ENCODE measurements around the gene HCN2. TPM values are rescaled to one million over a fixed set of nuclear protein-coding genes. Genes with fewer than 3 reads are reported as not detected.

HCN2 gene
- total and polyA plus RNA-seq, 9 of the 15 experiments (the other 6 are each of a cell fraction or from before 2014, with no cell fraction given): 0.29 to 4.2 (median 0.82) TPM; not detected in 2

DNA sequence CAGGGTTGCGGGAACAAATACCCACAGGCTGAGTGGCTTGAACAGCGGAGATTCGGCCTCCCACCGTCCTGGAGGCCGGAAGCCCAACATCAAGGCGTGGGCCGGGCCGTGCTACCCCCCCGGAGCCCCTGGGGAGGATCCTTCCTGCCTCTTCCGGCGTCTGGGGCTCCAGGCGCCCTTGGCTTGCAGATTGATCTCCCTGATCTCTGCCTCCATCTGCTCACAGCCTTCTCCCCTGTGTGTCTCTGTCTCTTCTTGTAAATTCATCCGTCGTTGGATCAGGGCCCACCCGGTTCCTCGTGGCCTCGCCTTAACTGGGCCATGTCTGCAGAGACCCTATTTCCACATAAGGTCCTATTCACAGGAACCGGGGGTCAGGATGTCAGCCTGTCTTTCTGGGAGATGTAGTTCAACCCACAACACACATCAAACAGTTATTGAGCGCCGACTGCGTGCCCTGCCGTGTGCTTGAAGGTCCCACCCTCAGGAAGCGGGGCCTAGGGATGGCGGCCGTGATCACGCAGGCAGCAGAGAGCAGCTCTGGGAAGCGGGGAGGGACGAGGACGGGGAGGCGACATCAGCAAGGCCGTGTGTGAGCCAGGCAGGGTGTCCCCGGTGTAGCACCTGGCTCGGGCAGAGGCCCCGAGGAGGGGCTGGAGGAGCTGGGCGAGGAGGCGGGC is 21.3 kb downstream of the HCN2 start (continued):
- no peak for TF ChIP-seq SREBF1 (IDR thresholded peaks at IDR 0.05; ENCODE audit: borderline replicate concordance, low read depth, low read length)
- TF ChIP-seq, protein P1, sequence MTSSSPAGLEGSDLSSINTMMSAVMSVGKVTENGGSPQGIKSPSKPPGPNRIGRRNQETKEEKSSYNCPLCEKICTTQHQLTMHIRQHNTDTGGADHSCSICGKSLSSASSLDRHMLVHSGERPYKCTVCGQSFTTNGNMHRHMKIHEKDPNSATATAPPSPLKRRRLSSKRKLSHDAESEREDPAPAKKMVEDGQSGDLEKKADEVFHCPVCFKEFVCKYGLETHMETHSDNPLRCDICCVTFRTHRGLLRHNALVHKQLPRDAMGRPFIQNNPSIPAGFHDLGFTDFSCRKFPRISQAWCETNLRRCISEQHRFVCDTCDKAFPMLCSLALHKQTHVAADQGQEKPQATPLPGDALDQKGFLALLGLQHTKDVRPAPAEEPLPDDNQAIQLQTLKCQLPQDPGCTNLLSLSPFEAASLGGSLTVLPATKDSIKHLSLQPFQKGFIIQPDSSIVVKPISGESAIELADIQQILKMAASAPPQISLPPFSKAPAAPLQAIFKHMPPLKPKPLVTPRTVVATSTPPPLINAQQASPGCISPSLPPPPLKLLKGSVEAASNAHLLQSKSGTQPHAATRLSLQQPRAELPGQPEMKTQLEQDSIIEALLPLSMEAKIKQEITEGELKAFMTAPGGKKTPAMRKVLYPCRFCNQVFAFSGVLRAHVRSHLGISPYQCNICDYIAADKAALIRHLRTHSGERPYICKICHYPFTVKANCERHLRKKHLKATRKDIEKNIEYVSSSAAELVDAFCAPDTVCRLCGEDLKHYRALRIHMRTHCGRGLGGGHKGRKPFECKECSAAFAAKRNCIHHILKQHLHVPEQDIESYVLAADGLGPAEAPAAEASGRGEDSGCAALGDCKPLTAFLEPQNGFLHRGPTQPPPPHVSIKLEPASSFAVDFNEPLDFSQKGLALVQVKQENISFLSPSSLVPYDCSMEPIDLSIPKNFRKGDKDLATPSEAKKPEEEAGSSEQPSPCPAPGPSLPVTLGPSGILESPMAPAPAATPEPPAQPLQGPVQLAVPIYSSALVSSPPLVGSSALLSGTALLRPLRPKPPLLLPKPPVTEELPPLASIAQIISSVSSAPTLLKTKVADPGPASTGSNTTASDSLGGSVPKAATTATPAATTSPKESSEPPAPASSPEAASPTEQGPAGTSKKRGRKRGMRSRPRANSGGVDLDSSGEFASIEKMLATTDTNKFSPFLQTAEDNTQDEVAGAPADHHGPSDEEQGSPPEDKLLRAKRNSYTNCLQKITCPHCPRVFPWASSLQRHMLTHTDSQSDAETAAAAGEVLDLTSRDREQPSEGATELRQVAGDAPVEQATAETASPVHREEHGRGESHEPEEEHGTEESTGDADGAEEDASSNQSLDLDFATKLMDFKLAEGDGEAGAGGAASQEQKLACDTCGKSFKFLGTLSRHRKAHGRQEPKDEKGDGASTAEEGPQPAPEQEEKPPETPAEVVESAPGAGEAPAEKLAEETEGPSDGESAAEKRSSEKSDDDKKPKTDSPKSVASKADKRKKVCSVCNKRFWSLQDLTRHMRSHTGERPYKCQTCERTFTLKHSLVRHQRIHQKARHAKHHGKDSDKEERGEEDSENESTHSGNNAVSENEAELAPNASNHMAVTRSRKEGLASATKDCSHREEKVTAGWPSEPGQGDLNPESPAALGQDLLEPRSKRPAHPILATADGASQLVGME (CRISPR knock-in tag; IDR thresholded peaks at IDR 0.05): no peak
- TF ChIP-seq ZNF695 (CRISPR knock-in tag; IDR thresholded peaks at IDR 0.05): no peak
- no peak for TF ChIP-seq FOXJ3 (CRISPR knock-in tag; IDR thresholded peaks at IDR 0.05)
- TF ChIP-seq SMAD1 (IDR thresholded peaks at IDR 0.05; ENCODE audit: low read depth, low read length, partially characterized antibody): no peak
- no peak for TF ChIP-seq XRCC3 (IDR thresholded peaks at IDR 0.05)
- TF ChIP-seq U2AF2 (optimal IDR thresholded peaks at IDR 0.05; ENCODE audit: low read depth, low read length): no peak
- TF ChIP-seq, protein P2, sequence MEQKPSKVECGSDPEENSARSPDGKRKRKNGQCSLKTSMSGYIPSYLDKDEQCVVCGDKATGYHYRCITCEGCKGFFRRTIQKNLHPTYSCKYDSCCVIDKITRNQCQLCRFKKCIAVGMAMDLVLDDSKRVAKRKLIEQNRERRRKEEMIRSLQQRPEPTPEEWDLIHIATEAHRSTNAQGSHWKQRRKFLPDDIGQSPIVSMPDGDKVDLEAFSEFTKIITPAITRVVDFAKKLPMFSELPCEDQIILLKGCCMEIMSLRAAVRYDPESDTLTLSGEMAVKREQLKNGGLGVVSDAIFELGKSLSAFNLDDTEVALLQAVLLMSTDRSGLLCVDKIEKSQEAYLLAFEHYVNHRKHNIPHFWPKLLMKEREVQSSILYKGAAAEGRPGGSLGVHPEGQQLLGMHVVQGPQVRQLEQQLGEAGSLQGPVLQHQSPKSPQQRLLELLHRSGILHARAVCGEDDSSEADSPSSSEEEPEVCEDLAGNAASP (IDR thresholded peaks at IDR 0.05): no peak
- no peak for TF ChIP-seq SMARCB1 (IDR thresholded peaks at IDR 0.05; ENCODE audit: insufficient read length, low read depth)
- TF ChIP-seq HDAC1 (IDR thresholded peaks at IDR 0.05): peak in 1 of 2 experiments; percentile 39; a peak in 1 of 4 replicates
- TF ChIP-seq SIX5 (IDR thresholded peaks at IDR 0.05; ENCODE audit: borderline replicate concordance in 1 of 2, insufficient read depth in 1 of 2, low read depth in 1 of 2, low read length in 2 of 2): no peak
- TF ChIP-seq RBFOX2 (IDR thresholded peaks at IDR 0.05; ENCODE audit: low read depth, low read length): peak; percentile 67
- TF ChIP-seq ESRRB (CRISPR knock-in tag; IDR thresholded peaks at IDR 0.05; ENCODE audit: borderline replicate concordance): no peak
- peak; percentile 55 for TF ChIP-seq SMARCA4 (IDR thresholded peaks at IDR 0.05)
- TF ChIP-seq ARHGAP35 (IDR thresholded peaks at IDR 0.05; ENCODE audit: partially characterized antibody): no peak
- peak; percentile 54 for TF ChIP-seq PHF20 (IDR thresholded peaks at IDR 0.05; ENCODE audit: partially characterized antibody)
- TF ChIP-seq RAD21 (CRISPR knock-in tag; conservative IDR thresholded peaks at IDR 0.05 in 1 of 2, IDR thresholded peaks at IDR 0.05 in 1 of 2): no peak
- TF ChIP-seq ZNF146 (CRISPR knock-in tag; IDR thresholded peaks at IDR 0.05; ENCODE audit: unreplicated experiment): no peak
- no peak for TF ChIP-seq SP1 (CRISPR knock-in tag; IDR thresholded peaks at IDR 0.05)
- TF ChIP-seq, protein P3, sequence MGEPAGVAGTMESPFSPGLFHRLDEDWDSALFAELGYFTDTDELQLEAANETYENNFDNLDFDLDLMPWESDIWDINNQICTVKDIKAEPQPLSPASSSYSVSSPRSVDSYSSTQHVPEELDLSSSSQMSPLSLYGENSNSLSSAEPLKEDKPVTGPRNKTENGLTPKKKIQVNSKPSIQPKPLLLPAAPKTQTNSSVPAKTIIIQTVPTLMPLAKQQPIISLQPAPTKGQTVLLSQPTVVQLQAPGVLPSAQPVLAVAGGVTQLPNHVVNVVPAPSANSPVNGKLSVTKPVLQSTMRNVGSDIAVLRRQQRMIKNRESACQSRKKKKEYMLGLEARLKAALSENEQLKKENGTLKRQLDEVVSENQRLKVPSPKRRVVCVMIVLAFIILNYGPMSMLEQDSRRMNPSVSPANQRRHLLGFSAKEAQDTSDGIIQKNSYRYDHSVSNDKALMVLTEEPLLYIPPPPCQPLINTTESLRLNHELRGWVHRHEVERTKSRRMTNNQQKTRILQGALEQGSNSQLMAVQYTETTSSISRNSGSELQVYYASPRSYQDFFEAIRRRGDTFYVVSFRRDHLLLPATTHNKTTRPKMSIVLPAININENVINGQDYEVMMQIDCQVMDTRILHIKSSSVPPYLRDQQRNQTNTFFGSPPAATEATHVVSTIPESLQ (CRISPR knock-in tag; IDR thresholded peaks at IDR 0.05): no peak
